CD4-positive, alpha-beta T cell treated with Interleukin-15 for 4 hours (primary cell): ENCODE results near the gene CLEC4F.
A peak's percentile ranks its signal among the peaks of the same experiment; 100 is the strongest.

ENCODE experiments used
- DNase-seq: peaks from one replicate; pipeline ENCODE4 v3.0.0-alpha.2; 2020; ENCODE audit warnings: low spot score

CLEC4F gene, protein sequence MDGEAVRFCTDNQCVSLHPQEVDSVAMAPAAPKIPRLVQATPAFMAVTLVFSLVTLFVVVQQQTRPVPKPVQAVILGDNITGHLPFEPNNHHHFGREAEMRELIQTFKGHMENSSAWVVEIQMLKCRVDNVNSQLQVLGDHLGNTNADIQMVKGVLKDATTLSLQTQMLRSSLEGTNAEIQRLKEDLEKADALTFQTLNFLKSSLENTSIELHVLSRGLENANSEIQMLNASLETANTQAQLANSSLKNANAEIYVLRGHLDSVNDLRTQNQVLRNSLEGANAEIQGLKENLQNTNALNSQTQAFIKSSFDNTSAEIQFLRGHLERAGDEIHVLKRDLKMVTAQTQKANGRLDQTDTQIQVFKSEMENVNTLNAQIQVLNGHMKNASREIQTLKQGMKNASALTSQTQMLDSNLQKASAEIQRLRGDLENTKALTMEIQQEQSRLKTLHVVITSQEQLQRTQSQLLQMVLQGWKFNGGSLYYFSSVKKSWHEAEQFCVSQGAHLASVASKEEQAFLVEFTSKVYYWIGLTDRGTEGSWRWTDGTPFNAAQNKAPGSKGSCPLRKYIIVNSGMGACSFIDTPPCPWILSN

DNA sequence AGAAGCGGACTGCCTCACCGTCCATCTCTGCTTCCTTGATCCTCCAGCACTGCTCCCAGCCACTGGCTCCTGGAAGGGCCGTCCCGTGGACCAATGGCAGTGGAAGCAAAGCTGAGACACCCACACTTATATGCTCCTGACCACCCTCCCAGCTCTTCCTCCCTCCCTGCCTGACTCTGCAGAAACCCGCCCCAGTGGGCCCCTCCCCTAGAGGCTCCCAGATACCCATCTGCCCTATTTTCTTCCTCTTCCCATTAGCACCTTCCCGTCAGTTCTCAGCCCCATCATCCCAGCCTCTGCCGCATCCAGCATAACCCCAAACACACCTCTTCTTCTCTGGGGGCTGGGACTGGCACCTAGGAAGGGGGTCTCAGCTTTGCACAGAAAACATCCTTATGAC, at the start of gene CLEC4F:
Gene CLEC4F (minus strand): TSS at position 101 of the 400 bp plus-strand sequence. CDS start 76 bp downstream, at position 25.
- DNase-seq, result no peak

DNA sequence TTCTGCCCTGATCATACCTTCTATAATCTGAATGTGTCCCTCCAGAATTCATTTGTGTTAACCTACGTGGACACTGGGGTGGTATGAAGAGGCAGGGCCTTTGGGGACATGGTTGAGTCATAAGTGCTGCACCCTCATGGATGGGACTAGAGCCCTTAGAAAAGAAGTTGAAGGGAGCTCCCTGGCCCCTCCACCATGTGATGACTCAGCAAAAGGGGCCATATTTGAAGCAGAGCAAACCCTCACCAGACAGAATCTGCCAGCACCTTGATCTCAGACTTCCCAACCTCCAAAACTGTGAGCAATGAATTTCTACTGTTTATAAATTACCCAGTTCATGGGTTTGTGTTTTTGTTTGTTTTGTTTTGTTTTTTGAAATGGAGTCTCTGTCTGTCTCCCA, 48.6 kb upstream of the CLEC4F start:
- DNase-seq, result no peak

DNA sequence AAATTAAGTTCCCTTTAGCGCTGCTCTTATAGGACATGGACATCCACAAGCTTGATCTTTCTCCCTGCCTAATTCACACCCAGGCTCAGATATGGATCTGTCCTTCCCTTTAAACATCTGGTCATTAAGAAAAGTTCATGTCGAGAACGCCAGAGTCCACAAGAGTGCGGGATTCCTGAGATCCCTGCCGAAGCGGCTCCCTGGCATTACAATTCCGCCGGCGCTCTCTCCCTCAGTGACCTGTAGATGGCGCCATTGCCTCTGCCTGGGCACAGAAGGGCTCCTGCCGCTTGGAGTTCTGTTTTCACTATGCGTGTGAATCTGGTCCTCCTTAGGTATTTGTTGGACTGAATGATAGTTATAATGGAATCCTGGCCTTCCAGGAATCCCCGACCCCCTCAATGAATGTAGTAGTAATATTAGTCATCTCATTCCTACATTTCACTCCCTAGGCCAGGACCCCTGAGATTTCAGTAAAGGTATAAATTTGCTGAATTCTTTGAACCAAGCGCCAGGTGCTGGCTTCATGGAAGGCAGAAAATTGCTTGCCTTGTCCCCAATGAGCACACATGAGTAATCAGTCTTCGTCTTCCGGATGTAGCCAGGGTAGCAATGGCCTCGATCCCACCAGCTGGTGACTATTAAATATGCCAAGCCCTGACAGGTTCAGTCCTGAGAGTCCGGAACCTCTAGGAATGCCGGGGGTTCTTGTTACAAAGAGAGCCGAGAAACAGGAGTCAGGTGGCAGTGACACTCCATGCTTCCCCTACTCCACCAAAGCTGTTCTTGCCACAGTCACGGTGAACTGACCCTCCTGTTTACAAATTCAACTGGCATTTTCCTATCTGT, 41.6 kb upstream of the CLEC4F start:
- peak; percentile 68 for DNase-seq

GRCh38 chr2:70855667-70856066, 35.3 kb upstream of the CLEC4F start:
- no peak for DNase-seq

DNA sequence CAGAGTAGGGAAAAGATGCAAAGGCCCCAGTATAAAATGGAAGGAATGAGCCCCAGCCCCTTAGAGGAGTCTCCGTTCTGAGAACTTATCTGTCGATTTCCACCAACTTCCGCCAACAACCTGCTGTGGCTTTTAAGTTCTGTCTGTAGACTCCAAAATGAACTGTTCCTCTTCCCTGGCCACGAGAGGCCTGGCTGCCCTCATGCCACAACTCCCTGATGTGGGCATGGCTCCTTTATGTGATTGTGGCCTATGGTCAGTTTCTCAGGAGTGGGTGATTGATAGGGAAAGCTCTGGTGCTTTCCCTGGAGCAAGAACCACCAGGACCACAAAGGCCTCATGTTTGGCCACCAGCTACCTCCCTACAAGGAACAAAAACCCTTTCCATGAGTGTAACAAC, 34.0 kb upstream of the CLEC4F start:
- DNase-seq, result no peak

GRCh38 chr2:70852824-70853223, 32.4 kb upstream of the CLEC4F start:
- DNase-seq, result no peak

DNA sequence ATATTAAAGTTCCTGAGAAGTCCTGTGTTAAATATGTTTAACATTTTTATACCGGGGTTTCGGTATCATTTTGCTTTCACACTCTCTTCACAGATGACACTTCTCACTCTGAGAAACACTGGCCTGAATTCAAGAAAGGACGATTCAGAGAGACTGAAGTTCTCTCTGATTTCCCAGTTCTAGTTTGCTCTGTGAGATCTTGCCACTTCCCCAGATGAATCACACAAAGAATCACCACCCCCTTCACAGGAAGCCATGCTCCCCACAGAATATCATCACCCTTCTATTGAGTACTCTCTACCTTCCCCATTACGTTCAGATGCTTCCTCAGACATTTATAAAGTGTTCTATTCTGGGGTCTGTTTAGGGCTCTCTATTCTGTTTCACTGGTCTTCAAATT, 31.3 kb upstream of the CLEC4F start:
- DNase-seq, result peak; percentile 52

- DNase-seq, result no peak
Measured at GRCh38 chr2:70850925-70851324, 30.5 kb upstream of the CLEC4F start.

- no peak for DNase-seq
Measured at GRCh38 chr2:70842401-70842800, 22.0 kb upstream of the CLEC4F start.

GRCh38 chr2:70837980-70838925, 17.9 kb upstream of the CLEC4F start:
- DNase-seq, result no peak

DNA sequence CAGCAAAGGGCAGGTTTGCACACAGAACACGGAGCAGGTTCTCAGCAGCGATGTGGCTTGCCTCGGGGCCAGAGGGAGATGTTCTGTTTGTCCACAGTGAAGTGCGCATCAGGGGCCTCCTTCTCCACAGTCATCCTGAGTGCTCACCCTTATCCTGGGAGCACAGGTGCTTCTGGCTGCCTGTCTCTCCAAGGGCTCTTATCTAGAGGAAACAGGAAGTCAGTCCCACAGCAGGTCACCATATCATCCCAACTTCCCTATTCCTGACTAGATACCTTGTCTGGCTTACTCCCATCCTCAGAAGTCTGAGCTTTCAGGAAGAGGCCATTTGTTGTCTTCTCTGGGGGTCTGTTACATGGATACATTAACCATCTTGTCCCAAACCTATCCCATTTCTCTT, 15.2 kb upstream of the CLEC4F start, which contains the start of gene CD207:
Gene CD207 (minus strand): TSS at position 174 of the 400 bp plus-strand sequence. CDS start 40 bp downstream, at position 134.
- DNase-seq, result no peak

GRCh38 chr2:70834881-70835280, 14.5 kb upstream of the CLEC4F start:
- DNase-seq, result no peak

DNA sequence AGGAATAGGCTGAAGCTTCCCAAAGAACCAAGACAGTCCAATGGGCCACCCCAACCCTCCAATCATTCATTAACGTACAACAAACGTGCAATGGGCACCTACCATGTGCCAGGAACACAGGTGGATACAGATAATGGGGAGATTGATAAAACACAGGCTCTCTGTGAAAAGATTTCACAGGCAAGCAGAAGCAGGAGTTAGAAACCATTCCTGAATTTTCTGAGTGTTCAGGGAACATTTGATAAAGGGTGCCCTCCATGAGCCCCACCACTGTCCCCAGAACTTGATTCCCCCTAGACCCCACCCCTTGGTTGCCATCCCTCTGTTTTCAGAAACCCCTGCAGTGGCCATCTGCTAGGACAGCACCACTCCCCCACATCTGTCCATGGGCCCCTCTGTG, 13.7 kb upstream of the CLEC4F start:
- no peak for DNase-seq

DNA sequence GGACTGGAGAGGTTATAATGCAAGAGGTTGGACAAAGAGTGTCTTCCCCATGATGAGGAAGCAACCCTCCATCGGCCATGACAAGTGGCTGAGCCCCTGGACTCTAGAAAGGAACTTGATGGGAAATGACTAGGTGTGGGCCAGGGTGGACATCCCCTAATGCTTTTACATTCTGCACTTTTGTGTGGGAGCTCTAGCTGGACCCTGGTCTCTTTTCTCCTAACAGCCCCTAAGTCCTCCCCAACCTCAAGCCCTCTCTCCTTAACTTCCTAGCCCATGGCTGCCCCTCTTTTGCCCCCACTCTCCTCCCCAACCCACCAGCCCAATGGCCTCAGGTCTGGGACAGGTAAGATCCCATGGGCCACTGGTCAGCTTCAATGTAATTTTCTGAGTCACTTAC, 12.8 kb upstream of the CLEC4F start:
- no peak for DNase-seq

GRCh38 chr2:70832386-70832785, 12.0 kb upstream of the CLEC4F start:
- no peak for DNase-seq

GRCh38 chr2:70831861-70832260, 11.5 kb upstream of the CLEC4F start:
- no peak for DNase-seq

GRCh38 chr2:70830366-70830765, 10.0 kb upstream of the CLEC4F start:
- no peak for DNase-seq

DNA sequence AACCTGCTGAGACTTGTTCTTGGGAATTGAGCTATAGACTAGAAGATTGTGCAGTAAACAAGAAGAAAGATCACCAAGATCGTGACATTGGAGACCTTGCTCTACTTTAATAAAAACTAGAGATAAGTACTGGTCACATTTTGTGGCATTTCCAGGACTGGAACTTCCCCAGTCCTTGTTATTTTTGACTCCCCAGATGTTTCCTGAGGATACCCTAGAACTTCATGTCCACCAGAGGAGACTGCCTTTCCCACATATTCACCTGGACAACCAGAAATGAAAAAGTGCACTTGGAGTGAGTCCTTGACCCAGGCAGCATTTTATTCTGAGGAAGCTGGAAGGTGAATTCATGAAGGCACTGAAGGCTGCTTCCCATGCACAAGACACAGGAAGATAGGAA, 9.5 kb upstream of the CLEC4F start:
- no peak for DNase-seq

- DNase-seq, result no peak
Measured at GRCh38 chr2:70828914-70829824, 8.8 kb upstream of the CLEC4F start.

DNA sequence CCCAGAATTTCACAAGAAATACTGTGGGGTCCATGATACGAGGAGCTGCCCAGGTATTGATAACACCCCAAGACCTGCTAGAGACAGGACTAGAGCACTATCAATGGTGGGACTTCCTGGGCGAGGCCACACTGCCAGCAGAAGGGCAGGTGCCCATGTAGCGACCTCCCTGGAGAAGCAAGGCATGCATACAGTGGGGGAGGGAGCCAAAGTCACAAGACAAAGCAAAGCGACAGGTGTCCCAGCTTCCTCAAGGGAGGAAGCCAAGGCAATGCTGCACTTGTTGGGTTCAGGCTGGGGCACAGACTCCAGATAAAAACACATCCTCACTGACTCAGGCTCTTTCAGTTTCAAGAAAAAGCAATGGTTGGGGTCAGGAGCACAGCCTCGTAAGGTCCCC, 7.7 kb upstream of the CLEC4F start:
- no peak for DNase-seq
